Upper lobe of left lung (tissue), 4 donors: ENCODE measurements around the gene CERS6.

Source experiments
- POLR2A ChIP-seq, 4 donors: fragments of 450-650 bp; IDR thresholded peaks; one replicate each; pipeline ENCODE4 v1.5.1; 2016 to 2017; ENCODE audit warnings: antibody characterized with exemption in 4 of 4, mild to moderate bottlenecking in 2 of 4
- POLR2AphosphoS5 ChIP-seq, 2 donors: sonication (generic); formaldehyde crosslinking; IDR thresholded peaks; one replicate each; pipeline ENCODE4 v1.5.1; 2017; ENCODE audit warnings: antibody characterized with exemption in 2 of 2
- TF ChIP-seq, protein P1 (sequence below), 6 experiments: fragments of 450-650 bp in 4 of 6; fragments of 200-600 bp in 2 of 6; sonication (generic) in 2 of 6; IDR thresholded peaks; one replicate each; pipeline ENCODE4 v1.5.1; 2016 to 2019; ENCODE audit warnings: antibody characterized with exemption in 6 of 6

DNA sequence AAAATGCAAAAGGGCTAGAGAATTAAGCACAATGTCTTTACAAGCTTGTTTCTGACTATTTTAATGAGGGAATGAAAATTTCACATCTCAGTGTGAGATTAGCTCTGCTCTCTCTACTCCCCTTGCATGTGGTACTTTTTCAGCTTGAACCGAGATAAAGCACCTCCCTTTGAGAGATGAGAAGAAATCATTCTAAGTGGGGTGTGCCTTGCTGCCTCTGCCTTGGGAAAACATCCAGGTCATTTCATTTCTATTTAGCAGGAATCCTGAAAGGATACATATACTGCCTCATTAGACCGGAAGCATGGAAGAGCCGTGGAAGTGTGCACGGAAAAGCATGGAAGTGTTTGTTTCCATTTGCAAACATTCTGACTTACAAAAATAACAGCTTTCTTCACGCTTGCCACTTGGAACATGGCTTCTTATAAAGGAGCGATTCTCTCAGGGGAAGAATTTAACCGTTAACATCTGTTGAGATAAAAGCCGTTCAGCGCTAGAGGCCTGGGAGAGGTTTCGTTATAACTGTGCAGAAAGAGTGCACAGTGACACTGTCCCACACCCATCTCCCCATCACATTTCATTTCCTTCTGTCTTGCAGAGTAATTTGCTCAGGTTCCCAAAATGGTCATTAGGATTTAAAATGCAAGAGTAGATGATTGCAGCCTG, 363.1 kb downstream of the CERS6 start:
- TF ChIP-seq POLR2A (IDR thresholded peaks at IDR 0.05) (no peak), POLR2AphosphoS5 (IDR thresholded peaks at IDR 0.05) (no peak)
- TF ChIP-seq, protein P1, sequence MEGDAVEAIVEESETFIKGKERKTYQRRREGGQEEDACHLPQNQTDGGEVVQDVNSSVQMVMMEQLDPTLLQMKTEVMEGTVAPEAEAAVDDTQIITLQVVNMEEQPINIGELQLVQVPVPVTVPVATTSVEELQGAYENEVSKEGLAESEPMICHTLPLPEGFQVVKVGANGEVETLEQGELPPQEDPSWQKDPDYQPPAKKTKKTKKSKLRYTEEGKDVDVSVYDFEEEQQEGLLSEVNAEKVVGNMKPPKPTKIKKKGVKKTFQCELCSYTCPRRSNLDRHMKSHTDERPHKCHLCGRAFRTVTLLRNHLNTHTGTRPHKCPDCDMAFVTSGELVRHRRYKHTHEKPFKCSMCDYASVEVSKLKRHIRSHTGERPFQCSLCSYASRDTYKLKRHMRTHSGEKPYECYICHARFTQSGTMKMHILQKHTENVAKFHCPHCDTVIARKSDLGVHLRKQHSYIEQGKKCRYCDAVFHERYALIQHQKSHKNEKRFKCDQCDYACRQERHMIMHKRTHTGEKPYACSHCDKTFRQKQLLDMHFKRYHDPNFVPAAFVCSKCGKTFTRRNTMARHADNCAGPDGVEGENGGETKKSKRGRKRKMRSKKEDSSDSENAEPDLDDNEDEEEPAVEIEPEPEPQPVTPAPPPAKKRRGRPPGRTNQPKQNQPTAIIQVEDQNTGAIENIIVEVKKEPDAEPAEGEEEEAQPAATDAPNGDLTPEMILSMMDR (IDR thresholded peaks at IDR 0.05), result no peak
